DOHH2 (cell line): ENCODE data around the gene SHLD1.

Experiments
- EZH2phosphoT487 ChIP-seq: fragments of 200-600 bp; sonication (generic); IDR thresholded peaks from 2 replicates; pipeline ENCODE4 v1.6.1; 2017; ENCODE audit warnings: borderline replicate concordance, mild to moderate bottlenecking, antibody characterized with exemption, low read length, moderate library complexity, mixed read lengths
- TF ChIP-seq, protein P1 (sequence below): fragments of 200-600 bp; sonication (generic); IDR thresholded peaks from one replicate; pipeline ENCODE4 v1.5.1; 2014; ENCODE audit warnings: antibody characterized with exemption, mild to moderate bottlenecking, low read depth, low read length; ENCODE audit not compliant: poor library complexity, severe bottlenecking

- TF ChIP-seq, protein P1, sequence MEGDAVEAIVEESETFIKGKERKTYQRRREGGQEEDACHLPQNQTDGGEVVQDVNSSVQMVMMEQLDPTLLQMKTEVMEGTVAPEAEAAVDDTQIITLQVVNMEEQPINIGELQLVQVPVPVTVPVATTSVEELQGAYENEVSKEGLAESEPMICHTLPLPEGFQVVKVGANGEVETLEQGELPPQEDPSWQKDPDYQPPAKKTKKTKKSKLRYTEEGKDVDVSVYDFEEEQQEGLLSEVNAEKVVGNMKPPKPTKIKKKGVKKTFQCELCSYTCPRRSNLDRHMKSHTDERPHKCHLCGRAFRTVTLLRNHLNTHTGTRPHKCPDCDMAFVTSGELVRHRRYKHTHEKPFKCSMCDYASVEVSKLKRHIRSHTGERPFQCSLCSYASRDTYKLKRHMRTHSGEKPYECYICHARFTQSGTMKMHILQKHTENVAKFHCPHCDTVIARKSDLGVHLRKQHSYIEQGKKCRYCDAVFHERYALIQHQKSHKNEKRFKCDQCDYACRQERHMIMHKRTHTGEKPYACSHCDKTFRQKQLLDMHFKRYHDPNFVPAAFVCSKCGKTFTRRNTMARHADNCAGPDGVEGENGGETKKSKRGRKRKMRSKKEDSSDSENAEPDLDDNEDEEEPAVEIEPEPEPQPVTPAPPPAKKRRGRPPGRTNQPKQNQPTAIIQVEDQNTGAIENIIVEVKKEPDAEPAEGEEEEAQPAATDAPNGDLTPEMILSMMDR: no peak
- TF ChIP-seq EZH2phosphoT487: no peak
Measured at GRCh38 chr20:5833309-5833941, 83.2 kb downstream of the SHLD1 start.
